Ureter (tissue), 1 donor: ENCODE measurements around the gene OR51B2. TPM values are rescaled to one million over a fixed set of nuclear protein-coding genes. Genes with fewer than 3 reads are reported as not detected.
"Not testable (repeated sequence)": the region's sequence is repeated elsewhere in the genome, so short reads cannot be mapped to it uniquely, and the experiment has no call there.

Experiments
- DNase-seq: peaks from one replicate; pipeline ENCODE4 v3.0.0-alpha.2; 2020; ENCODE audit warnings: low spot score
- total RNA-seq: library from RNA; stranded (reverse); gene quantifications from one replicate; pipeline ENCODE4 v1.2.4, GENCODE V29; 2023
- donor health status: DM: yes; HTN: yes; CAD: no.

The OR51B2 gene
- total RNA-seq, 1 donor from 2014 or later, result not detected

- DNase-seq, result no peak
Observed at GRCh38 chr11:5310423-5310822, 13.7 kb downstream of the OR51B2 start.

DNA sequence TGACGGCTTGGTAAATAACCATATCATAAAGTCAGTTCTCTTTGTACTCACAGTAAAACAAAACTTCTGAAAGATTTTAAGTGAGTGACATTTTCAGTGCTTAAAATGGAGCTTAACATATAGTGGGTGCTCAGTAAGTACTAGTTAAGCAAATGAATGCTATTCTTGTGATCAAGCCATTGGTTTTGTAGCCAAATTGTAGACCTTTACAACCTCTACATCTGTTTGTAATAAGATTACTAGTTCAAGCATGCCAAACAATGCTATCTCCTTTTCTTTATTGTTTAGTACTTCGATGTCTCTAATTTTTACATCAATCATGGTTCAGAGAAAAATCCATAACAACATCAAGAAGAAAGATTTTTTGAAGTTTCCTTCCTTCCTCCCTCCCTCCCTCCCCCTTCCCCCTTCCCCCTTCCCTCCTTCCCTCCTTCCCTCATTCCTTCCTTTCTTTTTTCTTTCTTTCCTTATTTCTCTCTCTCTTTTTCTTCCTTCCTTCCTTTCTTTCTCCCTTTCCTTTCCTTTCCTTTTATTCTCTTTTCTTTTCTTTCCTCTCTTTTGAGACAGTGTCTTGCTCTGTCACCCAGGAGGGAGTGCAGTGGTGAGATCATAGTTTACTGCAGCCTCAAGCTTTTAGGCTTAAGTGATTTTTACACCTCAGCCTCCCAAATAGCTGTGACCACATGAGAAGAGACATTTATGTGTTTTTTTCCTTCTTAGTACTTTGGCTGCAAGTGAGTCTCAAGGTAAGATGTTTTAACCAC lies 16.7 kb downstream of the OR51B2 start:
- DNase-seq, result no peak

DNA sequence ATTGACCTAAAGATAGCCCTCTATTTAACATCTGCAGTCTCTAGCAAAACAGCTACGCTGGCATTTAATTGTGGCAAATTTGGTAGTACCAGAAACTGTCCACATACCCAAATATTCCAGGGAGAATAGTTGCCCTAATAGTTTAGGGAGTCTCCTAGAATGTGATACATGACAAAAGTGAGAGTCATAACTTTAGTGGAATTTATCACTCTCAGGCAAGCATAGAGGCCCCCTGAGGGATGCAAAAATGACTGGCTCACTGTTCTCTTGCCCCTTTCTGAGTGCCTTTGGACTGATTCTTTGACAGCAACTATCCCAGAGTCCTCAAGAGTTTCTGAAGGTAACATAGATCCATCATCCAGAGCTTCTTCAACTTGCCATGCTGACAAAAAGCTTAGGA lies 20.1 kb downstream of the OR51B2 start:
- DNase-seq, result no peak

GRCh38 chr11:5303626-5304025 lies 20.5 kb downstream of the OR51B2 start:
- DNase-seq, result no peak

DNA sequence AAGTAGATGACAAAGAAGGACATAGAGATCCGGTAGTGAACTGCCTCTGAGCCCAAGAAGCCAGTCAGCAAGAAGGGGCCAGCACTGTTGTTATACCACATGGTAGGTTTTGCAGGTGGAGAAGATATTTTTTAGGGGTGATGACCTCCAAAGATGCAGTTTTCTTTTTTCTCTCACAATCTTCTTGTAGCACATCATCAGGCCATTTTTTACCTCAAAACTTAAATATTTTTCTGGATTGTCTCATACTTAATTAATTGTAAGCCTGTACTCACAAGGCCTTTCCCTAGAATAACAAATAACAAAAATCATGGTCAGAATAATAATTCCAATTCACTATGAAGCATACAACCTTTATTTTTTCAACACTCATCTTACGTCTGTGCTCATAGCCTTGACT lies 22.3 kb downstream of the OR51B2 start, which contains the start of gene OR51B4:
OR51B4 (minus strand) TSS at position 101 of the 400 bp plus-strand sequence; CDS start at position 101, 0 bp downstream.
- no peak for DNase-seq

GRCh38 chr11:5300251-5300650 lies 23.8 kb downstream of the OR51B2 start:
- DNase-seq, result no peak

GRCh38 chr11:5298451-5298850 lies 25.6 kb downstream of the OR51B2 start:
- no peak for DNase-seq

DNA sequence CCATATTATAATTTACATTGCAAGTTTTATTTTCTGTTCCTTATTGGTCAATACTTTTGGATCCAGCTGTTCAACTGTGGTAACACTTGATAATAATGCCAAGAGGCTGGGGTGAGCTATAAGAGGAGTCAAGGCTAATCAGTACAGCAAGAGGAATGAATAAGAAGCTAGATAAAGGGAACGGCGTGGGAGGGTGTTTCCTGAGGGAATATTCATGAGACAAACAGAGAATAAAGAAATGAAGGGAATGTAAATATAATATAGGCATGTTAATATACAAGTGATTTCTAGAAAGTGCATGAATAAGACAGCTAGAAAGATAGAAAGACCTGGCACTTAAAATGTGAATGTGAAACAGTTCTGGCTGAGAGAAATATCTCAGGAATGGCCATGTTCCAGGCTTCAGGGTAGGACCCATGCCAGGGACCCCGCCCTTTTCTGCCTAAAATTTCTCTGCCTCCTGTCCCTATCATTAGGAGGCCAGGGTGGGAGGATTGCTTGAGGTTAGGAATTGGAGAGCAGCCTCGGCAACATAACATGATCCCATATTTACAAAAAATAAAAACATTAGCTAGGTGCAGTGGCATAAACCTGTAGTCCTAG lies 26.3 kb downstream of the OR51B2 start:
- no peak for DNase-seq

GRCh38 chr11:5294342-5294995 lies 29.6 kb downstream of the OR51B2 start:
- DNase-seq, result not testable (repeated sequence)

- no peak for DNase-seq
Observed at GRCh38 chr11:5293028-5293427, 31.1 kb downstream of the OR51B2 start.

- no peak for DNase-seq
Observed at GRCh38 chr11:5291207-5291838, 32.8 kb downstream of the OR51B2 start.

- DNase-seq, result no peak
Observed at GRCh38 chr11:5290106-5290505, 34.0 kb downstream of the OR51B2 start.

DNA sequence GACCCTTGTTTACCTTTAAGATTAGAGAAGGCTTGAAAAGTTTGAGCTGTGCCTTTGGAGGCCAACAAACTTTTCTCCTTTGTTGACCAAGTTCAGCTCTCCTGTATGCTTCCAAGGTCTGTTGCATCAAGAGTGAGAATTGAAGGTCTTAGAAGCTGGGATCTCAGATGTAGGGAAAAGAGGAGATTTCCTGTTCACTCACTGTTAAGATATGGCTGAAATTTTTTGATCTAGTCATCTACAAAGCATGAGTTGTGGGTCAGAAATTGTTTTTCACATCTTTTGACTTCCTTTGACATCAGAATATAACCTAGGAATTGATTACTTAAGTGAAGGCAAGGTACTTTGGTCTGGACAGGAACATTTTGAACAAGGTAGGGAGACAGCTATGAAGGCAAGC lies 34.4 kb downstream of the OR51B2 start:
- no peak for DNase-seq

GRCh38 chr11:5288906-5289550 lies 35.1 kb downstream of the OR51B2 start:
- no peak for DNase-seq

DNA sequence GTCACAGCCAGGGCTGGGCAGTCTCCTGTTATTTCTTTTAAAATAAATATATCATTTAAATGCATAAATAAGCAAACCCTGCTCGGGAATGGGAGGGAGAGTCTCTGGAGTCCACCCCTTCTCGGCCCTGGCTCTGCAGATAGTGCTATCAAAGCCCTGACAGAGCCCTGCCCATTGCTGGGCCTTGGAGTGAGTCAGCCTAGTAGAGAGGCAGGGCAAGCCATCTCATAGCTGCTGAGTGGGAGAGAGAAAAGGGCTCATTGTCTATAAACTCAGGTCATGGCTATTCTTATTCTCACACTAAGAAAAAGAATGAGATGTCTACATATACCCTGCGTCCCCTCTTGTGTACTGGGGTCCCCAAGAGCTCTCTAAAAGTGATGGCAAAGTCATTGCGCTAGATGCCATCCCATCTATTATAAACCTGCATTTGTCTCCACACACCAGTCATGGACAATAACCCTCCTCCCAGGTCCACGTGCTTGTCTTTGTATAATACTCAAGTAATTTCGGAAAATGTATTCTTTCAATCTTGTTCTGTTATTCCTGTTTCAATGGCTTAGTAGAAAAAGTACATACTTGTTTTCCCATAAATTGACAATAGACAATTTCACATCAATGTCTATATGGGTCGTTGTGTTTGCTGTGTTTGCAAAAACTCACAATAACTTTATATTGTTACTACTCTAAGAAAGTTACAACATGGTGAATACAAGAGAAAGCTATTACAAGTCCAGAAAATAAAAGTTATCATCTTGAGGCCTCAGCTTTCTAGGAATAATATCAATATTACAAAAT lies 35.8 kb downstream of the OR51B2 start:
- no peak for DNase-seq

- DNase-seq, result no peak
Observed at GRCh38 chr11:5286901-5287300, 37.2 kb downstream of the OR51B2 start.

DNA sequence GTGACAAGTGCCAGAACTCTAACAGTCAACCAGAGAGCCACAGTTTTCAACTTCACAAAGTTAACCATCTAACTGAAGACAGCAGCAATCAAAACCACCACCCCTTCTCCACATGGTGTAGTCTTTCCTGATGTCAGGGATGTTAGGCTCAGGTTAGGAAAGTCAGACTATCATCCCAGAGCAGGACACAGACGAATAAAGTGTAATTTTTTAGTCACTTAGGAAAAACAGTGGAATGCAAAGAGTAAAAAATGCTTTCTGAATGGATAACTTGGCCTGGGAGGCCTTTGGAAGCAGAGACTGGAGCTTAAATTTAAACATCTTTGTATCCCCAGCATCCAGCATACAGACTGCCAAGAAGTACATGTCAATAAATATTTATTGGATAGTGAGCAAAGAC lies 37.7 kb downstream of the OR51B2 start:
- no peak for DNase-seq

- no peak for DNase-seq
Observed at GRCh38 chr11:5285703-5286340, 38.3 kb downstream of the OR51B2 start.

DNA sequence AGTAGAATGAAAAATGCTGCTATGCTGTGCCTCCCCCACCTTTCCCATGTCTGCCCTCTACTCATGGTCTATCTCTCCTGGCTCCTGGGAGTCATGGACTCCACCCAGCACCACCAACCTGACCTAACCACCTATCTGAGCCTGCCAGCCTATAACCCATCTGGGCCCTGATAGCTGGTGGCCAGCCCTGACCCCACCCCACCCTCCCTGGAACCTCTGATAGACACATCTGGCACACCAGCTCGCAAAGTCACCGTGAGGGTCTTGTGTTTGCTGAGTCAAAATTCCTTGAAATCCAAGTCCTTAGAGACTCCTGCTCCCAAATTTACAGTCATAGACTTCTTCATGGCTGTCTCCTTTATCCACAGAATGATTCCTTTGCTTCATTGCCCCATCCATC lies 39.5 kb downstream of the OR51B2 start:
- DNase-seq, result no peak

- no peak for DNase-seq
Observed at GRCh38 chr11:5283882-5284281, 40.2 kb downstream of the OR51B2 start.

GRCh38 chr11:5283086-5283485 lies 41.0 kb downstream of the OR51B2 start:
- DNase-seq, result no peak
